GM19395 (cell line): ENCODE measurements around the gene PRKCSH.

Experiments
- ATAC-seq: cut with Tn5 transposase; IDR thresholded peaks from one replicate; pipeline ENCODE4 v1.9.1; 2021; ENCODE audit warnings: mild to moderate bottlenecking, moderate library complexity; ENCODE audit not compliant: unreplicated experiment

PRKCSH gene

GRCh38 chr19:11495885-11496284, 60.5 kb downstream of the PRKCSH start:
- ATAC-seq = no peak

- no peak for ATAC-seq
Measured at GRCh38 chr19:11496391-11497163, 61.1 kb downstream of the PRKCSH start.

- ATAC-seq = no peak
Measured at GRCh38 chr19:11499220-11499726, 63.8 kb downstream of the PRKCSH start.

- no peak for ATAC-seq
Measured at GRCh38 chr19:11499890-11500420, 64.5 kb downstream of the PRKCSH start.
